IPS-15b (cell line): ENCODE results near the gene CDKL1.

Experiments used
- H3K27me3 ChIP-seq: one replicate; pipeline ENCODE4 v1.6.1; 2013; ENCODE audit warnings: low read length; ENCODE audit not compliant: control insufficient read depth, insufficient read depth
- H3K36me3 ChIP-seq: one replicate; pipeline ENCODE4 v1.6.1; 2013; ENCODE audit warnings: low read length; ENCODE audit not compliant: control insufficient read depth, insufficient read depth
- H3K4me1 ChIP-seq: one replicate; pipeline ENCODE4 v1.6.1; 2013; ENCODE audit warnings: mild to moderate bottlenecking, low read length; ENCODE audit not compliant: control insufficient read depth, insufficient read depth
- H3K4me3 ChIP-seq: one replicate; pipeline ENCODE4 v1.5.1; 2013; ENCODE audit warnings: low read depth, low read length
- H3K9ac ChIP-seq: one replicate; pipeline ENCODE4 v1.6.1; 2013; ENCODE audit warnings: low read depth, mild to moderate bottlenecking, low read length
- H3K9me3 ChIP-seq: one replicate; pipeline ENCODE4 v1.6.1; 2013; ENCODE audit warnings: mild to moderate bottlenecking, low read length; ENCODE audit not compliant: control insufficient read depth, insufficient read depth

CDKL1 gene

GRCh38 chr14:50288146-50288545, 108.5 kb downstream of the CDKL1 start:
- Histone ChIP-seq H3K36me3 (no peaks in the 10 kb centered on the region), H3K27me3 (no peaks in the 10 kb centered on the region), H3K4me3 (no peak overlapping the region), H3K9me3 (no peaks in the 10 kb centered on the region), H3K4me1 (no peaks in the 10 kb centered on the region), H3K9ac (no peak overlapping the region)

- Histone ChIP-seq H3K36me3 (no peaks in the 10 kb centered on the region), H3K27me3 (no peaks in the 10 kb centered on the region), H3K4me1 (no peaks in the 10 kb centered on the region), H3K4me3 (no peak overlapping the region), H3K9ac (no peak overlapping the region), H3K9me3 (no peaks in the 10 kb centered on the region)
These were observed 110.8 kb downstream of the CDKL1 start for GRCh38 chr14:50285861-50286260.
